GM21825 (cell line): ENCODE data around the gene PPP1R1A.

Experiments used
- ATAC-seq: cut with Tn5 transposase; IDR thresholded peaks from one replicate; pipeline ENCODE4 v1.9.1; 2021; ENCODE audit warnings: mild to moderate bottlenecking, moderate library complexity; ENCODE audit not compliant: unreplicated experiment

PPP1R1A gene

DNA sequence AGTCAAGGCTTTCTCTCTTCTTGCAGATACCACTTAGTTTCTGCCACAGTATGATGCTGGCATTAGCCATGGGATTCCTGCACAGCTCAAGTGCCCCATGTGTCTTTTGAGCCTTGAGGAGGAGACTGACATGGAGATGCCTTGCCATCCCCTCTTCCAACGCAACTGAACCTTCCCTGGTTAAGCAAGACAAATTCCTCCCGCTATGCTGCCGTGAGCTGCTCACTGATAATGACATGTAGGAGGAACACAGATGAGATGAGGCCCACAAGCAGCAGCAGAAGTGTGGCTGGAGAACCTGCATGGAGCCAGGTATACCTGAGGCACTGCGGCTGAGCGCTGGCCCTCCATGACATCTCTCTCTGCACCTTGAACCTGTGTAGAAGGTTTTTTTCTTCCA is 15.4 kb upstream of the PPP1R1A start:
- ATAC-seq = no peak

DNA sequence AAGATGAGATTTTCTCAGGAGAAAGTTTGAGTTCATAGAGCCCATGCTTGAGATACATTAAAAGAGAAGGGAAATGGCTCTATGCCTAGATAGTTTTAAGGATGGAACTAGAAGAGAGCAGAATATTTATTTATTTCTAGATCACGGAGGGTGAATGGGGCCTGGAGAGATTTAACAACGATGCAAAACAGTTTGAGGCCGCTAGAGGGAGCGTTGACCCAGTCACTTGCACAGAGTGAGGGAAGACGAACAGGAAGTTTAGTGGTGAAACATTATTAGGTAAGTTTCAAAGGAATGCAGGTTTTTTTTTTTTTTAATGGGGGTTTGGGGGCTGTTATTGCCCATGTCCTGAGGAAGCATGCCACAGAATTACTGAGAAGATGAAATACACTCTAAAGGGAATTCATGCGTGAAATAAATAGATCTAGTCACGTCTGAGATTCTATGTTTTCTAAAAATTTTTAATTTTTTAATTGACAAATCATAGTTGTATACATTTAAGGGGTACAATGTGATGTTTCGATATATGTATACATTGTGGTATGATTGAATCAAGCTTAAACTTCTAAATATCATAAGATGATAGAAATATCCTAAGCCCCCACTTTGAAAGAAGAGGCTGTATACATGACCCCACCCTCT is 14.8 kb upstream of the PPP1R1A start:
- ATAC-seq = peak; percentile 87

- ATAC-seq = no peak
Measured at GRCh38 chr12:54602661-54603060, 14.2 kb upstream of the PPP1R1A start.

- ATAC-seq = no peak
Measured at GRCh38 chr12:54601841-54602240, 13.4 kb upstream of the PPP1R1A start.

DNA sequence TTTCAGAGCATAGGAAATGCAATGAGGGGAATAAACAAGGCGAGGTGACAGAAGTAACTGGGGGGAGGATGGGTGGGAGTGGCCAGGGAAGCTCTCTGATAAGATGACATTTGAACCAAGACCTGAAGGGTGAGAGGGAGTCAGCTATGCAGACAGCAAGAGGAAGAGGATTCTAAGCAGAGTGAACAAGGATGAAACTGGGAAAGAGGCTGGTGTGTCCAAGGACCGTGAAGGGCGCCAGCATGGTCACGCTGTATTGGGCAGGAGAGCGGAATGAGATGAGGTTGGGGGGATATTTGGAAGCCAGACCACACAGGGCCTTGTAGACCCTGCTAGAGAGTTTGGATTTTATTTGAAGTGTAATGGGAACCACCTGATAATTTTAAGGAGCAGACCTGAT is 10.5 kb upstream of the PPP1R1A start:
- ATAC-seq = no peak

DNA sequence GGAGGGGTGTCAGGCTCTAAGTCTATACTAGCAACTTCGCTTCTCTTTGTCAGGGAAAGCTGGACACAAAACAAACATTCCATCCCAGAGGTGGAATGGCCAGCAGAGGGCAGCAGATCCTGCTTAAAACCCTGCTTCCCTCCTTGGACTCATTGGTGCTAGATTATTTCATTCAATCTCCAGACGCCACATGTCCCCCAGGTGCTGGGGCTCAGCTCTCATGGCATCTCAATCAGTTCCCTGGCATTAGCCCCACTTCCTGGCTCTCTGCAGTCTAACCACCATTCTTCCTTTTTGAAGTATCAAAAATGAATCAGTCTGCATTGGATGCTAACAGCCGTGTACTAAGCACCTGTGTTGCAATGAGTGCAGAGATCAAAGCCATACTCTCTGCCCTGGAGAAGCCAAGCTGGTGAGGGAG is 8.1 kb upstream of the PPP1R1A start:
- ATAC-seq = no peak

- ATAC-seq = no peak
Measured at GRCh38 chr12:54595471-54595870, 7.0 kb upstream of the PPP1R1A start.

GRCh38 chr12:54593725-54594124 is 5.3 kb upstream of the PPP1R1A start:
- ATAC-seq = no peak

GRCh38 chr12:54593135-54593534 is 4.7 kb upstream of the PPP1R1A start:
- ATAC-seq = no peak

GRCh38 chr12:54592316-54592715 is 3.9 kb upstream of the PPP1R1A start:
- ATAC-seq = no peak

GRCh38 chr12:54590978-54591591 is 2.6 kb upstream of the PPP1R1A start:
- ATAC-seq = no peak

DNA sequence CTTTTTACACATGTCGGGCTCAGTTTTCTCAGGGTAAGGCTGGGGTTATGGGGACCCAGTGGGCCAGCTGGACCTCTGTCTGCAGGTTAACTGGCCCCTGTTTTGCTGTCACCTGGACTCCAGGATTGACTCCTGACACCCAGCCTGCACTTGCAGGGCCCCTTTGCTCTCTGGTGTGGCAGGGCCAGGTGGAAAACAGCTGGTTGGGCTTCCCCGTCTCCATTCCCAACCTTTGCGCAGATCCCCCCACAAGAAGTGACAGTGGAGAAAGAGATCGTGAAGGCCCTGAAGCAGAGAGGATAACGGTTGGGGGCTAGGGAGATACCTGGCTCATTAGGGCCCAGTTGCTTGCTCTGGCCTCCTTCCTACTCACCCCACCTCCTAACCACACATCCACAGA is 1.5 kb upstream of the PPP1R1A start:
- no peak for ATAC-seq

DNA sequence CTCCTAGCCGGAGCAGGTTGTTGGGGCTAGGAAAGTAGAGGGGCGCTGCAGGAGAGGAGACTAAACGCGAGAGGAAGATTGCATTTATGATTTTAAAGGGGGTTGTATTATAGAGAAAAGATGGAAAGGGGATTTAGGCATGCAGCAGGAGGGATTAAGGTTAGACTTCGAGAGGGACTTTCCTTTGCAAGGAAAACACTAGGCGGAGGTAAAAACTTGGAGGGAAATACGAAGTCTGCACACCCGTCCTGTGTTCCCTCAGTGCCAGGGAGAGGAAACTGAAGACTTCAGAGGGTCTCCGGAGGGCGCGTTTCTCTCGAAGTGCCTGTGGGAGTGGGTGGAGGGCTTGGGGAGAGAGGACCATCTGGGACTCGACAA is 420 bp upstream of the PPP1R1A start:
- no peak for ATAC-seq

DNA sequence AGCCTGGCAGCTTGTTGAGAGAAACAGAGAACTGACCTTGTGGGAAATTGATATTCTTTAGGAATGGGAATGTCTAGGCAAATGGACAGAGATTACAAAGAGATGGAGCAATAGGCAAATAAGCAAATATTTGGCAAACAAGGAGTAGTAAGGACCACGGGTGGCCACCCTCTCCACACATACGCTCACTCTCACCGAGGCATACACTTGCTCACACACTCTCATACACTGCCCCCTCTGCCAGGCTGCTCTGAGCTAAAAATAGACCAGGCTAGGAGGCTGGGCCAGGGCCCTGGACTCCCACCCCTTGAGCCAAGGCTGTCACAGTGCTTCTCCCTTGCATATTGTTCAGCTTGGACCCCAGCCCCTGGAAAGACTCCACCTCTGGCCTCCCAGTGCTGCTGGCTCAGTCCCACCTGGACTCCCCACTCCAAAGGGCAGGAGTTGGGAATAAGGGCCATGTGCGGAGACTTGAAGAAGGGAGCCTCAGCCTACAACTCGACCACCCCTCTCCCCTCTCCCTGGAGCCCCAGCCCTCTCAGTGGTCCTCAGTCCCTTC is 1.1 kb downstream of the PPP1R1A start:
- no peak for ATAC-seq

- no peak for ATAC-seq
Measured at GRCh38 chr12:54586620-54587019, 1.8 kb downstream of the PPP1R1A start.

- ATAC-seq = no peak
Measured at GRCh38 chr12:54585243-54585642, 3.2 kb downstream of the PPP1R1A start.

DNA sequence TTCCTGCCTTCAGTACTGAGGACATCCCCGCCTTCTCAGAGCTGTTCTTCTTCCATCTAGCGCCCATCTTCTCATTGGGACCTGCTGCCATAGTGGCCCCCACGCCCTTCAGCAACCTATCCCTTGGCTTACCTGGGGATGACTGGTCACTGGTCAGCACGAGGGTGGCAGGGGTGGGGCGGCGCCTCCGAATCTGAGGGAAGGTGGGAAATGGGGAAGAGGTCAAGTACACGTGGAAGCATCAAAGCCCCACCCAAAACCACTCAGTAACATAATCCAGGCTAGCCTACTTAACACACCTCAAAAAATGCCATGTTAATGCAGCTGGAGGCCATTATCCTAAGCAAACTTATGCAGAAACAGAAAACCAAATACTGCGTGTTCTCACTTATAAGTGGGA is 4.3 kb downstream of the PPP1R1A start:
- ATAC-seq = no peak

DNA sequence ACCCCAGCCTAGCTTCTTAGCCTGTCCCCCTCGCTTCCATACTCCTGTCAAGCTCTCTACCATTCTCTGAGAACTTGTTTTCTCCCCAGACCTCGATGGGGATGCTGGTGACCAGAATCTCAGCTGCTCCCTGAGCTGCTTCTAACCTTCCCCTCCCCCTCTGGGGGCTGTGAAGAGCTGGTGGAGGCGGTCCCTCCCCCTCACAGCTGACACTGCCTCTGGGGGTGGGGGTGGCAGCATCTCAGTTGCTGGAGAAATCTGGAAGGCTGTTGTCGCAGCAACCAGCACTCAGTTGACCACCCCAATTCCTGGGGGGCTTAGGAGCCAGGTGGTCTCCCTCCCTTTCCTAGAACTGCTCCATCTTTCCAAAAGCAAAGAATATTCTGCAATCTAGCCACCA is 4.7 kb downstream of the PPP1R1A start:
- ATAC-seq = no peak

DNA sequence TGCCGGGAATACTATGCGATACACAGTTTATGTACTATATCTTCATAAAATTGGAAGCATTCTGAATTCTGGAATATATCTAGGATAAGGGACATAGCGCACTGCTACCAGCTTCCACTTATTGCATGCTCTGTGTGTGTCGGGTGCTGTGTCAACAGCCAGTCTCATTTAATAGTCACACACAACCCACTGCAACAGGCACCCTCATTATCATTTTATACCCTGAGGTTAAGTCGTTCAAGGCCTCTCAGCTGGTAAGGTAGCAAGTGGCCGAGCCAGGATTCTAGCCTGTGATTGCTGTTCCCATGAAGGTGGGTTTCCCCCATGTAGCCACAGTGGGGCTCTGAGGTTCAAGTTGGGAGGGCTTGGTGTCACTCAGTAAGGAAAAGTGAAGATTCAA is 7.0 kb downstream of the PPP1R1A start:
- no peak for ATAC-seq

DNA sequence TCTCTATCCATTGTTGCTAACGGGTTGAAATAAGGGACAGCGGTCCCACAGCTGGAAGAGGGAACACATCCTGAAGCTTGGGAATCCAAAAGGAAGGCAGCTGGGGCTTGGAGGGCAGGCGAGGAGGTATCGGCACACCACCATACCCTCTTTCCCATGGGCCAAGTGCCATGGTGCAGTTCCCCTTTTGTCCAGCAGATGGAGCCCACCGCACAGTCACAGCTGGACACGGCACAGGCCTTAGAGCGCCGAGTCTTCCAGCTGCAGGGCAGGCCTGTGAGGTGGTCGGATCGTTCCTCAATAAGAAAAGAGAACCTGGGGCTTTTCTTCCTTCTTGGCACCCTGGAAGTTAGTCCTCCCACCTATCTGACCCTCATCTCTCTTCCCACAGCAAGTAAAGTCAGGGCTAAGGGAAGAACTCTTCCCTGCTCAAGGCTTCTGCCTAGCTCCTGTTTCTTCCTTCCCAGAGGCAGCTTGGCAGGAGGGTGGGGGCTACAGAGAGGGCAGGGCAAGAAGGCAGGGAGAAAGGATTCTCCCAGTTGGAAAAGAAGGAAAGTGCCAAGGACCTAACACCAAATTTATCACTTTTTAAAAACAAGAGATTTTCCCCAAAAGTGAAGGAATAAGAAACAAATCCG is 8.6 kb downstream of the PPP1R1A start:
- ATAC-seq = peak; percentile 95

DNA sequence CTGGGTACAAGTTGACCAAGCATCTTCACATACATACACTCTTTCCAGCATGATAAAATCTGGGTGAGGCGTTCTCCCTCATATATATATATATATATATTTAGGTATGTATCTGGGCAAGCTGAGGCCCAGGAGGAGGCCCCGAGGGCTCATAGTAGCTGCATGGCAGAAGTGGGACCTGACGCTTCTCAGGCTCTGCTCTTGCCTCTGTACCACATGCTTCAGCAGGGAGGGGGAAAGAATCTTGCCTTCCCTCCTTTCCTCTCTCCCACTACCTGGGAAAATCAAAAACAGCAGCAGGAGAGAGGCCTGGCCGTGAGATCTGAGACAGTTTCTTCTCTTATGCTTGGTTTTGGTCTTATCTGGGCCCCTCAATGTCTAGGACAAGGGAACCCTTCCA is 9.2 kb downstream of the PPP1R1A start:
- no peak for ATAC-seq

- no peak for ATAC-seq
Measured at GRCh38 chr12:54578778-54579177, 9.7 kb downstream of the PPP1R1A start.
